GF-D8 (cell line): ENCODE results near the gene UBE2N.
"Not testable (repeated sequence)": the region's sequence is repeated elsewhere in the genome, so short reads cannot be mapped to it uniquely, and the experiment has no call there.

ENCODE experiments used
- DNase-seq: peaks from one replicate; lab custom pipeline; 2025; lab: John Stamatoyannopoulos, UW

Gene UBE2N

DNA sequence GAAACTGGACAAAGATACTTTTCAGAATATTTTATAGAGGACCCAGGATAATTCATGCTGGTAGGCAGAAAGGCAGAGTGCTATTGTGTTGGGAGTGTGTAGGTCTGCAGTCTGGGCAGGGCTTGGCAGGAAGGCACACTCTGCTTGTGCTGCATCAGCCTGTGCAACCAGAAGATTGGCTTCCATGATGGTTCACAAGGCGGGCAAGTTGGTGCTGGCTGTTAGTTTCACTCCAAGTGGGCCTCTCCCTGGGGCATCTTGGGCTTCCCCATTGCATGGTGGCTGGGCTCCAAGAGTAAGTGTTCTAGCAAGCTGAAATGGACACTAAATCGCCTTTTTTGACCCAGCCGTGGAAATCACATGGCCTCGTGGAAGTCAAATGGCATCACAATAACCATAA, 1.8 kb upstream of the UBE2N start:
- DNase-seq: no peak

DNA sequence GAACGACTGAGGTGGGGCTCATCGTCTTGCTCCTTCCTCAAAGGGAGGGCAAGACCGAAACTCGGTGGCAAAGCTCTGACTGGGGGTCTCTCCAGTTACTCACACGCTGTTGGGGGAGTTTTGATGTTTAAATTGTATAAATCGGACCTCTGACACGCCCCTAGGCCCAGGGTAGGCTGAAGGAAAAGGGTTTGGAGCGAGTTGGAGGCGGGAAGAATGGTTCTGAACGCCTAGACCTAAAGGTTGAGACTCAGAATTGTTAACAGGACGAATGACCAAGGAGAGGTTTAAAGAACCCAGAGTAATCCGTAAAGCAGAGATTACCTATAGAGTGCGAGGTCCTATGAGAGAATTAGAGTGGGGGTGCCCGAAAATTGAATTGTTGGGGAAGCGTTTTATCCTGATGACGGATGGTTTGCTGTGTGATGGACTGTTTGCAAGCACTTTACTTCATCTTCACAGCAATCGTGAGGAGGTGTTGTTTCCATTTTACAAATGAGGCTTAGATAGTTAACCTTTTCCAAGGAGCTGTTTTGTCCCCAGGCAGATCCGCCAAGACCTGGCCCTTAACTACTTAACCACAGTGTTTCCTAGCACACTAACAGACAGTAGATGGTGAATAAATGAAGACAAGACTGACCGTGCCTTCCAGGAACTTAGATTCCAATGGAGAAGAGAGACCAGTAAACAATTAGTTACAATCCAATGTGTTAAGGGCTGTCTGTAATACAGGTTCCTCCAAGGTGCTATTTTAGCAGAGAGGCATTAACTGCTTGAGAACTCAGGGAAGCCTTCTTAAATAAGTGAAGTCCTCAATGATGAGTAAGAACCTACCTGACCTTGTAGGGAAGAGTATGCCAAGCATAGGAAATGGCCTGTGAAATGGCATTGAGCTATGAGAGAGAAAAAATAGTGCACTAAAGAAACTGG, 929 bp upstream of the UBE2N start:
- DNase-seq: no peak

DNA sequence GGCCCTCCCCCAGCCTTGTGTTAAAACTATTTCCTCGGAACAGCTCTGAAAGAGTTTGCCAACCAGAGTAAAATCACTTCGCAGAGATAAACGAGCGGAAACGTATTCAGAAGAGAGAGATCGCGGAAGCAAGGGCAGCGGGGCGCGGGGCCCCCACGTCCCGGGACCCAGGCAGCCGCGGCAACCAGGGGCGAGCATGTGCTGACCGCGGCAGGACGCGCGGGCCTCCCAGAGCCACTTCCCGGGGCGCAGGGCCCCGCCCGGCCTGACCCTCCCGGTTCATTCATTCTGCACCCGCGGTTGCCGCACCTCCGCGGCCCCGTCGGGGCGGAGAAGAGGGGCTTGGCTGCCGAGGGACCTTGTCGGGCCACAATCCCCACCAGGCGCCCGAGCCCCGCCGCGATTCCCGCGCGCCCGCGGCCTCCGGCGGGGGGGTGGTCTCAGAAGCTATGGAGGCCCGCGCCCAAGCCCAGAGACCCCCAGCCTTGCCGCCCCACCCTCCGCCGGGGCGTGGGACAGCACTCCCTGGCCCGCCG, 598 bp downstream of the UBE2N start:
- DNase-seq: no peak

DNA sequence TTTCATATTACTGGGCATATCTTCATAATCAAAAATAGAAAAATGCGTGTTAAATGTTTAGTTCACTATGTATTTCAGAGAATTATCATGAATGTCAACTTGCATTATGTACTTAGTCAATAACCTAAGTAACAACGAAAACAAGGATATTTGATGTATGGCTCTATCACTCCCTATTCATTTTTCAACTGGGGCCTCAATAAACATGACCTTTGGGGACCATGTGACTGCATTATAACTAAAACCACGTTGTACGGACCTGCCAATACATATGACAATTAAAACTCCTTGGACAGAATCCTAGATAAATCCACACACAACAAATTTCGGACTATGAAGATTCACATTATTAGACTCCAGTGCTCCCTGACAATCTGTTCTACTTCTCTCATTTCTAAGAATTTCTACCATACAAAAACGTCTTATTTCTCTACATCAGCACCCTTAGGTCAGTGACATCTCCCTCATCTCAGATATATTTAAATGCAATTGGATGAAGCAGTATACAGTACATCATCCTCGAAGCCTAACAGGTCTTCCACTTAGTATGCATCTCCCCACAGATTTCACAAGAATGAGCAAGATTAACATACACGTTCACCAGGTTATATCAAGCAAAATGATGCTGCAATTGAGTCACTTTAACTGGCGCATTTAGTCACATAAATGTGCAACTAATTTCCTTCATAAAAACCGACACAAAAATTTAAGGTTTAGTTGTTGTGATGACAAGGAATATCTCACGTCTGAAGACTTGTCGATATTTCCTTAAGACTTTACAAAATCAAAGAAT, 1.5 kb downstream of the UBE2N start:
- no peak for DNase-seq

DNA sequence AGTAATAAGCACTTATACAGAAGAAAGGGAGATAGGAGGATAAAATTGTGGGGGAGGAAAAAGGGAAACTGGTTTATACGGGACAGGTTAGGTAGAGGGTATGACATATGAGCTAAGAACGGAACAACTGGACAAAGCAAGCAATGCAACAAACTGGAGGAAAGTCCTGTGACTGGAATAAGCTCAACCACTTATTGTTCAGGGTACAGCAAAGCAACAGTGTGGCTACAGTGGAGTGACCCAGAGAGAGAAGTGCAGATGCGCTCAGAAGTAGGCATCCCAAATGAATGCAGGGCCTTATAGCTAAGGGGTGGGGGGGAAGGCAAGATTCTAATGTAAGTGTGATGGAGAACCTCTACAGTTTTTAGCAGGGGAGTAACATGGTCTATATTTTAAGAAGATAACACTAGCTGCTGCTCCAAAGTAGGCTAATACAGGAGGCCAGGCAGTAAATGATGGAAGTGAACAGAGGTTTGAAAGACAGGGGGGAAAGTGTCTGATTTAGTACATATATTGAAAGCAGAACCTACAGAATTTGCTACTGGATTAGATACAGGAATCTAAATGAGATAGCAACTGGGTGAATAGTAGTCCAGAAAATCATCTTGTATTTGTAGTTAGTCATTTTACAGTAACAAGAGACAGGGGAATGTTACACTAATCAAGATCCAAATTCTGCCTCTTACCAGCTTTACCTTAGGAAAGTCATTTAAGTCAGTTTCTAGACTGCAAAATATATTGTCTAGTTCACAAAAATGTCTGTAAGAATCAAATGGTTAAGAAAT, 3.3 kb downstream of the UBE2N start:
- DNase-seq: no peak

DNA sequence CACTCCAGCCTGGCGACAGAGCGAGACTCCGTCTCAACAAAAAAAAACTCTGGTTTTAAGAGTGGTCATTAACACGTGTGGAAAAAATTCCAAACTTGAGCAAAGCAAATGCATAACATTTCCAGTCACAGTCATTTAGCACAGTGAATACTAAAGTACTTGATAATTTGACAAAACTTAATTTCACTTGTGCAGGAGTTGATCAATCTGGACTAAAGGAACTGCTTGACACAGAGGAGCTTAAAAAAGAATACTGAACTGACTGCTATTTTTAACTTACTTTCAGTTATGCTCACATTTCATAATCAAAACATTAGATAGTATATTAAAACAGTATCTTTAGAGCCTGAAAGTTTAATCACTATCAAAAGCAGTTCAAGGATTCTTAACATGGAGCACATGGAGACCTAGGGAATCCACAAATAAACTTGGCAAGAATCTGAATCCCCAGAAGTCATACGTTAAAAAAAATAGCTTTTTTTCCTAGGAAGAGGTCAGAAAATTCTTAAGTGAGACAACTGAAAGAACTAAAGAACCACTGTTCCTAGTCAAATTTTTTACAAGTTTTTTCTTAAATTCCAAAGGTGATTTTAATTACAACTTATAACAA, 7.4 kb downstream of the UBE2N start:
- no peak for DNase-seq

DNA sequence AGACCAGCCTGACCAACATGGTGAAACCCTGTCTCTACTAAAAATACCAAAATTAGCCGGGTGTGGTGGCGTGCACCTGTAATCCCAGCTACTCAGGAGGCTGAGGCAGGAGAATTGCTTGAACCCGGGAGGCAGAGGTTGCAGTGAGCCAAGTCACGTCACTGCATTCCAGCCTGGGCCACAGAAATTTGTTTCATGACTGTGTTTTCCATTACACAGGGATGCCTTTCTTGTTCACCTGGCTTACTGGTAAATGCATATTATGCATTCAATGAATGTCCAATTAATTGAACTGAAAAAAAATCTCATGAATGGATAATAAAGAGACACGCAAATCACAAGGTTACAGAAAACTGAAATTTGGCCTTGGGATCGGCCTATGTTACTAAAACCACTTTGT, 9.7 kb downstream of the UBE2N start:
- DNase-seq: not testable (repeated sequence)

DNA sequence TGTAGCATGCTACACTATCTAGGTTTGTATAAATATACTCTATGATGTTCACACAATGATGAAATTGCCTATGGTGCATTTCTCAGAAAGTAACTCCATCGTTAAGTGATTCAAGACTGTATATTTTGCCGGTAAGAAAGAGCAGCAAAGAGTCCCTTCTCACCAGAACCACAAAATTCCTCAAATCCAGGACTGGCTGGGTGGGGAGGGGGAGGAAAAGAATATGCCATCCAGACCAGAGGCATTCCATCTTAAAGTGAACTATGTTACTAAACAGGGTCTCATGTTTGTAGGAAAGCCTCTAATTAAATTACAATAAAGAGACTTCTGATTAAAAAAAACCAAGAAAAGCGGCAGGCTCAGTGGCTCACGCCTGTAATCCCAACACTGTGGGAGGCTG, 11.5 kb downstream of the UBE2N start:
- no peak for DNase-seq

DNA sequence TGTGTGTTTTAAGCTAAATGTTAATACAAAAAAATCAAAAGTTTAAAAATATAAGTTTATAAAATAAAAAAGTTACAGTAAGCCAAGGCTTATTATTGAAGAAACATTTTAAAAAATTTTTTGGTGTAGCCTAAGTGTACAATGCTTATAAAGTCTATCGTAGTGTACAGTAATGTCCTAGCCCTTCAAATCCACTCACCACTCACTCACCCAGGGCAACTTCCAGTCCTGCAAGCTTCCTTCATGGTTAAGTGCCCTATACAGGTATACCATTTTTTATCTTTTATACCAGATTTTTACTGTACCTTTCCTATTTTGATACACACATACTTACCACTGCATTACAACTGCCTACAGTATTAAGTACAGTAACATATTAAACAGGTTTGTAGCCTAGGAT, 11.9 kb downstream of the UBE2N start:
- DNase-seq: no peak

DNA sequence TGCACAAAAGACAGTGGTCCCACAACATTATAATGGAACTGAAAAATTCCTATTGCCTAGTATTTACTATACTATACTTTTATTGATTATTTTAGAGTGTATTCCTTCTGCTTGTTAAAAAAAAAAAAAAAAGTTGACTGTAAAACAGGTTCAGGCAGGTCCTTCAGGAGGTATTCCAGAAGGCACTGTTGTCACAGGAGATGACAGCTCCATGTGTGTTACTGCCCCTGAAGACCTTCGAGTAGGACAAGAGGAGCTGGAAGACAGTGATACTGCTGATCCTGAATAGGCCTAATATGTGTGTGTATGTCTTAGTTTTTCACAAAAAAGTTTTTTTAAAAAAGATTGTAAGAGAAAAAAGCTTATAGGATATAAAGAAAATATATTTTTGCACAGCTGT, 12.3 kb downstream of the UBE2N start:
- DNase-seq: no peak

DNA sequence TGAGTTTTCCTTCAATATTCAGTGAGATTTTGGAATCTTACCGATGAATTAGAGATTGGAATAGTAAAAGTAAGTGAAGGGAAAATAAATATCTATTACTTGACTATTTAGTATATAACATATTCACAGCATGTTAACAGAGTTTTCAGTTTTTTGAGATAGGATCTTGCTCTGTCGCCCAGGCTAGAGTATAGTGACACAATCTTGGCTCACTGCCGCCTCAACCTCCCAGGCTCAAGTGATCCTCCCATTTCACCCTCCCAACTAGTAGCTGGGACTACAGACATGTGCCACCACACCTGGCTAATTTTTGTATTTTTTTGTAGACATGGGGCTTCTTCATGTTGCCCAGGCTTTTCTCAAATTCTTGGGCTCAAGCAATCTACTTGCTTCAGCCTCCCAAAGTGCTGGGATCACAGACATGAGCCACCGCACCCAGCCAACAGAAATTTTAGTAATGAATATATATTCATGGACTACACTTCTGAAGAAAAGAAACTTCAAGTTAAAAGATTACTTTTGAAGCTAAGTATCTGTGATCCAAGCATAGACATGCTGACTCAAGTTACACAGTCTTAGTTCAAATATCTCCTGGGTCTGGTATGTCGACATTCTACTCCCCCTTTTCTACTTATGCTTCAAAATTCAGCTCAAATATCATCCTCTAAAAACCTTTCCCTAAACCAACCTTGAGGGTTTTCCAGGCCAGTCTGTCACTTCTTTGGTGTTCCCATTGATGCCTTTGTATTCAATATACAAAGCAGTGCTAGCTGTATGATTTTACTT, 13.8 kb downstream of the UBE2N start:
- no peak for DNase-seq

DNA sequence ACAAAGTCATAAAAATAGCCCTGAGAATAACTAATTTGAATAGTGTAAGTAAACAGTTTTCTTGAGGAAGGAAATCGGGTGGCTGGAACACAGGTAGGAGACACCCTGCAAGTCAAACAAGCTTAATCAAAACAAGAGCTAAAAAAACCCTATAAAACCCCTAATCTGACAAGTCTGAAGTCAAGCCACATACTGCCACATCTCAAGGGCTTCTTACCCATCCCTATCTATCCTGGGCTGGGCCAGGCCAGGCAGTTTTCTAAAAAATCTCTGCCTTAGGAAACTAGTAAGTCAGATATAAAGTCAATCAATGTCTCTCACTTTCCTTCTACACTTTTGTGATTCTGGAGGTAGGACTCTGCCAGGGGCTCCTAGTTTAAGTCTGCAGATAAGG, 15.3 kb downstream of the UBE2N start:
- DNase-seq: no peak

DNA sequence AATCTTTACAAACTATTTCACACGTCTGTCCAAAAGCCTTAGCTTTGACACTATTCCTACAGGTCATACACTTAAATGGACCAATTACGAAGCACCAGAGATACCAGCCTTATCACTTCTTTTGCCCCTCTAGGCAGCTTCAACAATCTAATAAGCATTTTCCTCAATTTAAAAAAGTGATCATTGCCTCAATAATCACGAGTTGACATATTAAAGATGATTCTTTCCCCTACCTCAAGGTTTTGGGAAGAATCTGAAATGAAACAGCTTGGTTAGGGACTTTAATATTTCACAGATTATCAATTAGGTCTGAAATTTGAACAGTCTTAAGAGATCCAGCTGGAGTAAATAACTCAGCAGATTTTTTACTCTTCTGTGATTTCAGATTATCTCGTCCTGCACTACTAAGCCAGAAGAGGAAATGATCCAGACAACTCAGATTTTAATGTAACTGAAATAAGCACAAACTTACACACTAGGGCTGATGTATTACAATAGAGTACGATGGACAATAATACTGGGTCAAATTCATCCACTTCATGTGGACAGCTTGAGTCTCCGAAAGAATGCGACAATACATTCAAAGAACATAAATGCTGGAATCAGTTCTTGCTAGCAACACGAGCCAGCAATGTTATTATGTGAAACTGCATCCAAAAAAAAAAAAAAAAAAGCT, 15.9 kb downstream of the UBE2N start:
- DNase-seq: no peak

DNA sequence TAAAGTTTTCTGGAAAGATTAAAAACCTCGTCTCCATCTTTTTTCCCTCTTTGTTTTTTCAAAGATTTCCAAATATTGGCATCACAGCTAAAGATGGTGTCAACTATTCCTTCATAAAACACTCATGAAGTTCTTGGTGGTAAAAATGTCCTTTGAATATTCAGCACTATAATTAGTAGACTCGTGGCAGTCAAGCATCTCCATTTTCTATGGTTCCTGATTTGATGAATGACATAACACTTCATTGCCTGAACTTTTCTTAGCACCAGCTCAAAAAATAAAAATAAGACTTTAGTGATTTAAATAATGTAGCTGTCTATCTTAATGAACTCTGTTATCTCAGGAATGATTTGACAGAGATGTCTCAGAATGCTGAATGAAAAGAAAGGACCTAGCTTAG, 19.7 kb downstream of the UBE2N start:
- DNase-seq: no peak

DNA sequence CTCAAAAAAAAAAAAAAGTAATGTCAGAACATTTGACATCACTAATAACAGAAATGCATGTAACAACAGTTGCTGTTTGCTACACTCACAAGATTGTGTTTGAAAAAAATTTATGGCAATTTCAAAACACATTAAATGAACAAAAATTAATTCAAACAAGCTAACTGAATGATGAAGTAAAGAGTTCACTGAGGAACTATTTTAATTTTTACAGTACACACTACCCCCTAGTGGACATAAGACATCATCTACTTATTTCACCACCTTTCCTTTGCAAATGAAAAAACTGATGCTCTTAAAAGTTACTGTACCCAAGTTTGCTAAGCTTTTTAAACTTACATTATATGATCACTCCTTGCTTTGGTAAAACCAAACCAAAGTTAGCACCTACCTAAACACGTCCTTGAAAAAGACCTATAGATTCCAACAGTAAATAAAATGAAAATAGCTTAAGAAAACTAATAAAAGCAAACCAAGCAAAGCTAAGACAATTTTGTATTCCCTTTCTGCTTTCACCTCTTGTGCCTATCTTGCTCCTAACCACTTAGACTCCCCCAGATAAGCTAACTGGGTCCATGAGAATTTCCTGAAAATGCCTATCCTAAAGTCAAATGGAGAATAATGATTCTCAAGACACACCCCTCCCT, 22.2 kb downstream of the UBE2N start:
- DNase-seq: peak; percentile 26

DNA sequence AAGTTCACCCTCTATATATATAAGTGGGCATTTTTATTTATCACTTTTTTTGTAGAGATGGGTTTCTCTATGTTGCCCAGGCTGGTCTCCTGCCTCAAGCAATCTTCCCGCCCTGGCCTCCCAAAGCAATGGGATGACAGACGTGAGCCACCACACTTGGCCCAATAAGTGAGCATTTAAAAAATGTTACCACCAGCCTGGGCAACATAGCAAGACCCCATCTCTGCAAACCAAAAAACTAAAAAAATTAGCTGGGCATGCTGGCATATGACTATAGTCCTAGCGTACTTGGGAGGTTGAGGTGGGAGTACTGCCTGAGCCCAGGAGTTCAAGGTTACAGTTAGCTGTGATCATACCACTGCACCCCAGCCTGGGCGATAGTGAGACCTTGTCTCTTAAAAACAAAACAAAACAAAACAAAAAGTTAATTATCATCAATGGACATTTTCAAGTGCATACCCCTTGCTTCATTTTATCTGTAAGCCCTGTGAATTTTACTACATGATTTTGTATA, 23.7 kb downstream of the UBE2N start:
- no peak for DNase-seq

DNA sequence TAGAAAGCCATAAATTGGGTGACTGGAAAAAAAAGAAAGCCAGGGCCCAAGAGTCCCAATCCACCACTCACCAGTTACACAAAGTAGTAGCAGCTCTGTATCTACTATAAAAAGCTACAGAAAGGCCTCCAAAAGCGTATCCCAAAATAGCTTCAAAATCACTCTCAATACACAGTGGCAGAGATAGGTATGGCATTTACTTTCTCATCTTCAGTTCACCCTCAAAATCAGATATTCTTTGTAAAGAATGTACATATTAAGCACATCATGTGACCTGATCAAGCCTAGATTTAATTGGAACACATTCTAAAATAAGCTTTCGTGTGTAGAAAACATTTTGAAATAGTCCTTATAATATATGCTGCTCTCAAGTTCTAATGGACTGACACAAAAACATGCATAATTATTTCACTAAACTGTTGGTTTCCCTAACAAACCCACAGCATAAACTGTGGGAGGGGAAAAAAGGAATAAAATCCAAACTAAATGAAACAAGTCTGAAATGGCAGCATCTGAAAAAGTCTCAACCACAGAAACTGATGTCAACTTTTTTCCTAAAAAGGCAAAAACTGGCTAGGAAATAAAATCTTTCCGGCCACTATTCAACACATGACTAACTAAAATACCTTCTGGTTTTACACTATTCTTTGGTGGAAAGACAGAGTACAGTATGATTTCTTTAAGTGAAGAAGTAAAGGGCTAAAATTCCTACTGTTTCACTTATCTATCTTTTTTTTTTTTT, 25.9 kb downstream of the UBE2N start:
- no peak for DNase-seq

DNA sequence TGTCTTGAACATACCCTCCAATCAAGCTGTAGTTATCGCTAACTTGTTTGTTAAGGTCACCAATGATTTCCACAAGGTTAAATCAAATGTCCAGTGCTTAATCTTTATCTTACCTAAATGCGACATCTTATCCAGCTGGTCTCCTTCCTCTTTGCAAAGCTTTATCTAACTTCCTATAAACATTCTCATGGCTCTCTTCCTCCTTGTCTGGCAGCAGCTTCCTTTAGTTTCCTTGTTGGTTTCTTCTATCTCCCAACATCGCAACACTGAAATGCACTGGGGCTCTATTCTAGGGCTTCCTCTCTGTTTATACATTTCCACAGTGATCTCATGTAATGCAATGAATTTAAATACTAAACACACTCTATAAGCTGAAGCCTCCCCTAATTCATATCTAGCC, 28.7 kb downstream of the UBE2N start:
- peak; percentile 8 for DNase-seq

DNA sequence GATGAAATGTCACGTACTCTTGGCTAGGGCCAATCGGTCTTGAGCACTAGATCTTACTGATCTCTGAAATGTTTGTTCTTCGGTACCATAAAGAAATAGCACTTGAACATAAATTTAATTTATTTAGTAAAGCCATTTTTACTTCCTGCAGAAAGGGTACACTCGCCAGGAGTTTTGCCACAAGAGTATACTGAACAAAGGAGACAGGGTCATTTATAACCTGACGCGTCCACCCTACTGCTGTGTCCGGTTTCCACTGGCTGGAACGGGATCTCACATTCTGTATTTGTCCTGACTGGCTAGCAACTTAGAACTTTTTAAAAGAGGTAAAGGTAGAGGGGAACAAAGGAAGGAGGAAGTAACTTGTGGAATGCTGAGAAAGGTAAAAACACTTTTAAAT, 29.4 kb downstream of the UBE2N start:
- not testable (repeated sequence) for DNase-seq
